HCT116 (cell line): ENCODE results near the gene TBL1X. TPM values are rescaled to one million over a fixed set of nuclear protein-coding genes. Genes with fewer than 3 reads are reported as not detected.

ENCODE experiments used
- ATAC-seq: fragments of 200-7000 bp; cut with Tn5 transposase; 2 replicates; pipeline ENCODE4 v1.9.1; 2020; ENCODE audit warnings: mild to moderate bottlenecking, moderate library complexity
- BruUV-seq: library from RNA; stranded (reverse); fragments of 400-500 nt; replicated peaks from 2 replicates; lab custom pipeline; 2021; lab: Mats Ljungman, UMichigan
- CTCF ChIA-PET: fragments of 300-600 bp; sonication (Branson Sonifier 250); formaldehyde crosslinking; loops from one replicate; lab custom pipeline; 2021; ENCODE audit warnings: antibody characterized with exemption; lab: Charles Lee
- POLR2A ChIA-PET: fragments of 300-600, 350-600 bp; sonication (Branson Sonifier 250); formaldehyde crosslinking; loops from one replicate; lab custom pipeline; 2021; ENCODE audit warnings: antibody characterized with exemption; lab: Charles Lee
- RAD21 ChIA-PET, 2 experiments: fragments of 300-600 bp; sonication (Branson Sonifier 250); formaldehyde crosslinking; loops; one replicate each; lab custom pipeline; 2023; ENCODE audit warnings: low total read pairs in 2 of 2; ENCODE audit not compliant: uncharacterized antibody in 2 of 2, unreplicated experiment in 2 of 2, low non-redundant PET in 1 of 2; lab: Charles Lee
- DNase-seq: peaks from one replicate; pipeline ENCODE4 v3.0.0-alpha.2; 2010; ENCODE audit warnings: low read depth, low spot score
- H2AFZ ChIP-seq: fragments of 200-600 bp; shearing (Covaris generic), sonication (generic); 2 replicates; pipeline ENCODE4 v1.6.1; 2017; ENCODE audit warnings: low read depth, mixed run types, mixed read lengths, antibody characterized with exemption, low read length; ENCODE audit not compliant: poor library complexity, severe bottlenecking
- H3K27ac ChIP-seq: 2 replicates; pipeline ENCODE4 v1.5.1; 2012; ENCODE audit warnings: low read depth, low read length
- H3K27me3 ChIP-seq: fragments of 200-600 bp; sonication (generic); 2 replicates; pipeline ENCODE4 v1.6.1; 2016; ENCODE audit warnings: mixed run types, low read length, mixed read lengths; ENCODE audit not compliant: insufficient read depth
- H3K36me3 ChIP-seq, 2 experiments: fragments of 200-500 bp in 1 of 2; fragments of 200-600 bp in 1 of 2; sonication (Bioruptor generic) in 1 of 2; sonication (generic) in 1 of 2; 2 replicates each; pipeline versions ENCODE4 v1.5.1 to v1.6.1; 2014 to 2016; ENCODE audit warnings: low read length in 2 of 2, inconsistent platforms in 1 of 2, mixed read lengths in 1 of 2, mixed run types in 1 of 2; ENCODE audit not compliant: insufficient read depth in 2 of 2, control insufficient read depth in 1 of 2
- H3K4me1 ChIP-seq, 2 experiments: fragments of 200-600 bp in 1 of 2; sonication (generic) in 1 of 2; 2 replicates each; pipeline versions ENCODE4 v1.5.1 to v1.6.1; 2012 to 2017; ENCODE audit warnings: low read length in 2 of 2, inconsistent platforms in 1 of 2, mild to moderate bottlenecking in 1 of 2, mixed read lengths in 1 of 2, mixed run types in 1 of 2, moderate library complexity in 1 of 2; ENCODE audit not compliant: insufficient read depth in 2 of 2, control insufficient read depth in 1 of 2
- H3K4me2 ChIP-seq: fragments of 200-600 bp; sonication (generic); 2 replicates; pipeline ENCODE4 v1.6.1; 2017; ENCODE audit warnings: mixed run types, low read length, mixed read lengths
- H3K4me3 ChIP-seq, 2 experiments: fragments of 200-600 bp in 1 of 2; sonication (generic) in 1 of 2; replicated peaks in 1 of 2; 2 replicates each; pipeline ENCODE4 v1.5.1; 2011 to 2016; ENCODE audit warnings: low read length in 2 of 2, control low read depth in 1 of 2, low read depth in 1 of 2, mild to moderate bottlenecking in 1 of 2, mixed read lengths in 1 of 2, mixed run types in 1 of 2
- H3K79me2 ChIP-seq: fragments of 200-600 bp; sonication (generic); 2 replicates; pipeline ENCODE4 v1.6.1; 2017; ENCODE audit warnings: mild to moderate bottlenecking, mixed run types, low read length, moderate library complexity, mixed read lengths; ENCODE audit not compliant: insufficient read depth
- H3K9ac ChIP-seq: fragments of 200-600 bp; sonication (generic); 2 replicates; pipeline ENCODE4 v1.6.1; 2016; ENCODE audit warnings: low read length, mixed read lengths
- H3K9me2 ChIP-seq: fragments of 200-600 bp; sonication (generic), shearing (Covaris generic); 2 replicates; pipeline ENCODE4 v1.6.1; 2017; ENCODE audit warnings: mixed run types, mild to moderate bottlenecking, moderate library complexity; ENCODE audit not compliant: insufficient read depth
- H3K9me3 ChIP-seq, 2 experiments: fragments of 200-500 bp in 1 of 2; fragments of 200-600 bp in 1 of 2; sonication (Bioruptor generic) in 1 of 2; sonication (generic) in 1 of 2; 2 replicates each; pipeline ENCODE4 v1.6.1; 2014 to 2017; ENCODE audit warnings: low read length in 2 of 2, mixed read lengths in 2 of 2, inconsistent platforms in 1 of 2, low read depth in 1 of 2, mild to moderate bottlenecking in 1 of 2, mixed run types in 1 of 2, moderate library complexity in 1 of 2; ENCODE audit not compliant: control insufficient read depth in 1 of 2, insufficient read depth in 1 of 2
- H4K20me1 ChIP-seq: fragments of 200-600 bp; sonication (generic), shearing (Covaris generic); 2 replicates; pipeline ENCODE4 v1.6.1; 2017; ENCODE audit warnings: mixed run types, mild to moderate bottlenecking, moderate library complexity; ENCODE audit not compliant: insufficient read depth
- CEBPB ChIP-seq: IDR thresholded peaks from 2 replicates; pipeline ENCODE4 v1.6.1; 2012; ENCODE audit warnings: low read depth
- EGR1 ChIP-seq: IDR thresholded peaks from 2 replicates; pipeline ENCODE4 v1.6.1; 2012; ENCODE audit warnings: low read depth
- ELF1 ChIP-seq: IDR thresholded peaks from 2 replicates; pipeline ENCODE4 v1.6.1; 2012; ENCODE audit warnings: low read depth, borderline replicate concordance
- FOSL1 ChIP-seq: IDR thresholded peaks from 2 replicates; pipeline ENCODE4 v1.6.1; 2012; ENCODE audit warnings: low read depth
- JUND ChIP-seq: IDR thresholded peaks from 2 replicates; pipeline ENCODE4 v1.6.1; 2012
- POLR2A ChIP-seq: IDR thresholded peaks from 2 replicates; pipeline ENCODE4 v1.7.0; 2011; ENCODE audit warnings: borderline replicate concordance; ENCODE audit not compliant: insufficient read depth, insufficient read length; ENCODE audit errors: extremely low read depth
- POLR2AphosphoS5 ChIP-seq: IDR thresholded peaks from 2 replicates; pipeline ENCODE4 v1.6.1; 2011; ENCODE audit warnings: mild to moderate bottlenecking, low read depth, low read length, moderate library complexity
- RAD21 ChIP-seq: IDR thresholded peaks from 2 replicates; pipeline ENCODE4 v1.6.1; 2012; ENCODE audit warnings: low read depth, mild to moderate bottlenecking
- SP1 ChIP-seq: IDR thresholded peaks from 2 replicates; pipeline ENCODE4 v1.6.1; 2012; ENCODE audit warnings: low read depth
- TCF7L2 ChIP-seq: IDR thresholded peaks from 2 replicates; pipeline ENCODE4 v1.7.0; 2011; ENCODE audit warnings: borderline replicate concordance, inconsistent platforms; ENCODE audit not compliant: insufficient read depth, insufficient read length; ENCODE audit errors: extremely low read depth
- YY1 ChIP-seq: IDR thresholded peaks from 2 replicates; pipeline ENCODE4 v1.6.1; 2011; ENCODE audit warnings: low read length, low read depth, moderate library complexity, mild to moderate bottlenecking; ENCODE audit not compliant: insufficient replicate concordance; ENCODE audit errors: extremely low read depth
- ZBTB33 ChIP-seq: IDR thresholded peaks from 2 replicates; pipeline ENCODE4 v1.6.1; 2011; ENCODE audit warnings: mild to moderate bottlenecking, low read length, moderate library complexity; ENCODE audit not compliant: insufficient replicate concordance; ENCODE audit errors: extremely low read depth
- ZFX ChIP-seq: fragments of 450-650 bp; IDR thresholded peaks from 2 replicates; pipeline ENCODE4 v1.6.1; 2017
- intact Hi-C: fragments of 100-400 bp; cut with micrococcal nuclease; formaldehyde crosslinking; loops from 2 replicates; pipeline ENCODE4 v1.10.0; 2022
- total RNA-seq: library from RNA; stranded (reverse); gene quantifications from one replicate; pipeline ENCODE4 v1.2.1, GENCODE V29; 2021; ENCODE audit not compliant: unreplicated experiment
- TF ChIP-seq, protein P1 (sequence below), 3 experiments: fragments of 200-600 bp in 1 of 3; sonication (generic) in 1 of 3; IDR thresholded peaks in 2 of 3; conservative IDR thresholded peaks in 1 of 3; 2 replicates each; pipeline ENCODE4 v1.5.1; 2012 to 2017; ENCODE audit warnings: low read depth in 2 of 3, low read length in 2 of 3, antibody characterized with exemption in 1 of 3, borderline replicate concordance in 1 of 3, control low read depth in 1 of 3, mild to moderate bottlenecking in 1 of 3, mixed read lengths in 1 of 3, mixed run types in 1 of 3, moderate library complexity in 1 of 3; ENCODE audit not compliant: insufficient read depth in 1 of 3
- TF ChIP-seq, protein P2 (sequence below): IDR thresholded peaks from 2 replicates; pipeline ENCODE4 v1.6.1; 2012
- TF ChIP-seq, protein P3 (sequence below): IDR thresholded peaks from 2 replicates; pipeline ENCODE4 v1.6.1; 2012; ENCODE audit warnings: low read depth
- TF ChIP-seq, protein P4 (sequence below): IDR thresholded peaks from 2 replicates; pipeline ENCODE4 v1.6.1; 2012

The TBL1X gene
- total RNA-seq, 1 experiment from 2014 or later, result 37.8 TPM

GRCh38 chrX:9610771-9611392 is 146.0 kb downstream of the TBL1X start:
- H3K9me2 ChIP-seq, result no peaks in the 10 kb centered on the region
- CTCF ChIA-PET, result no interaction called here
- H3K36me3 ChIP-seq, result no peaks in the 10 kb centered on the region
- no peak overlapping the region for H3K27ac ChIP-seq
- no peak overlapping the region for H3K4me3 ChIP-seq
- H3K79me2 ChIP-seq, result no peaks in the 10 kb centered on the region
- H3K4me2 ChIP-seq, result no peak overlapping the region
- POLR2A ChIA-PET, result no interaction called here
- no TSS peak for BruUV-seq
- DNase-seq (no peak), ATAC-seq (no peak)
- intact Hi-C loops, result no loop called here
- no peaks in the 10 kb centered on the region for H4K20me1 ChIP-seq
- RAD21 ChIA-PET, result no interaction called here
- no peaks in the 10 kb centered on the region for H3K27me3 ChIP-seq
- H3K9me3 ChIP-seq, result no peaks in the 10 kb centered on the region
- TF ChIP-seq, protein P1, sequence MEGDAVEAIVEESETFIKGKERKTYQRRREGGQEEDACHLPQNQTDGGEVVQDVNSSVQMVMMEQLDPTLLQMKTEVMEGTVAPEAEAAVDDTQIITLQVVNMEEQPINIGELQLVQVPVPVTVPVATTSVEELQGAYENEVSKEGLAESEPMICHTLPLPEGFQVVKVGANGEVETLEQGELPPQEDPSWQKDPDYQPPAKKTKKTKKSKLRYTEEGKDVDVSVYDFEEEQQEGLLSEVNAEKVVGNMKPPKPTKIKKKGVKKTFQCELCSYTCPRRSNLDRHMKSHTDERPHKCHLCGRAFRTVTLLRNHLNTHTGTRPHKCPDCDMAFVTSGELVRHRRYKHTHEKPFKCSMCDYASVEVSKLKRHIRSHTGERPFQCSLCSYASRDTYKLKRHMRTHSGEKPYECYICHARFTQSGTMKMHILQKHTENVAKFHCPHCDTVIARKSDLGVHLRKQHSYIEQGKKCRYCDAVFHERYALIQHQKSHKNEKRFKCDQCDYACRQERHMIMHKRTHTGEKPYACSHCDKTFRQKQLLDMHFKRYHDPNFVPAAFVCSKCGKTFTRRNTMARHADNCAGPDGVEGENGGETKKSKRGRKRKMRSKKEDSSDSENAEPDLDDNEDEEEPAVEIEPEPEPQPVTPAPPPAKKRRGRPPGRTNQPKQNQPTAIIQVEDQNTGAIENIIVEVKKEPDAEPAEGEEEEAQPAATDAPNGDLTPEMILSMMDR (IDR thresholded peaks at IDR 0.05 in 2 of 3, conservative IDR thresholded peaks at IDR 0.05 in 1 of 3; ENCODE audit: borderline replicate concordance in 1 of 3, insufficient read depth in 1 of 3, low read depth in 2 of 3, low read length in 2 of 3), result no peak
- TF ChIP-seq ELF1 (no peak), CEBPB (no peak), FOSL1 (no peak), EGR1 (no peak), JUND (no peak), ZFX (no peak), RAD21 (no peak), POLR2A (no peak), TCF7L2 (no peak), SP1 (no peak), YY1 (no peak), POLR2AphosphoS5 (no peak), ZBTB33 (no peak)
- TF ChIP-seq, protein P2, sequence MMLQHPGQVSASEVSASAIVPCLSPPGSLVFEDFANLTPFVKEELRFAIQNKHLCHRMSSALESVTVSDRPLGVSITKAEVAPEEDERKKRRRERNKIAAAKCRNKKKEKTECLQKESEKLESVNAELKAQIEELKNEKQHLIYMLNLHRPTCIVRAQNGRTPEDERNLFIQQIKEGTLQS, result no peak
- TF ChIP-seq, protein P3, sequence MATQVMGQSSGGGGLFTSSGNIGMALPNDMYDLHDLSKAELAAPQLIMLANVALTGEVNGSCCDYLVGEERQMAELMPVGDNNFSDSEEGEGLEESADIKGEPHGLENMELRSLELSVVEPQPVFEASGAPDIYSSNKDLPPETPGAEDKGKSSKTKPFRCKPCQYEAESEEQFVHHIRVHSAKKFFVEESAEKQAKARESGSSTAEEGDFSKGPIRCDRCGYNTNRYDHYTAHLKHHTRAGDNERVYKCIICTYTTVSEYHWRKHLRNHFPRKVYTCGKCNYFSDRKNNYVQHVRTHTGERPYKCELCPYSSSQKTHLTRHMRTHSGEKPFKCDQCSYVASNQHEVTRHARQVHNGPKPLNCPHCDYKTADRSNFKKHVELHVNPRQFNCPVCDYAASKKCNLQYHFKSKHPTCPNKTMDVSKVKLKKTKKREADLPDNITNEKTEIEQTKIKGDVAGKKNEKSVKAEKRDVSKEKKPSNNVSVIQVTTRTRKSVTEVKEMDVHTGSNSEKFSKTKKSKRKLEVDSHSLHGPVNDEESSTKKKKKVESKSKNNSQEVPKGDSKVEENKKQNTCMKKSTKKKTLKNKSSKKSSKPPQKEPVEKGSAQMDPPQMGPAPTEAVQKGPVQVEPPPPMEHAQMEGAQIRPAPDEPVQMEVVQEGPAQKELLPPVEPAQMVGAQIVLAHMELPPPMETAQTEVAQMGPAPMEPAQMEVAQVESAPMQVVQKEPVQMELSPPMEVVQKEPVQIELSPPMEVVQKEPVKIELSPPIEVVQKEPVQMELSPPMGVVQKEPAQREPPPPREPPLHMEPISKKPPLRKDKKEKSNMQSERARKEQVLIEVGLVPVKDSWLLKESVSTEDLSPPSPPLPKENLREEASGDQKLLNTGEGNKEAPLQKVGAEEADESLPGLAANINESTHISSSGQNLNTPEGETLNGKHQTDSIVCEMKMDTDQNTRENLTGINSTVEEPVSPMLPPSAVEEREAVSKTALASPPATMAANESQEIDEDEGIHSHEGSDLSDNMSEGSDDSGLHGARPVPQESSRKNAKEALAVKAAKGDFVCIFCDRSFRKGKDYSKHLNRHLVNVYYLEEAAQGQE, result no peak
- TF ChIP-seq, protein P4, sequence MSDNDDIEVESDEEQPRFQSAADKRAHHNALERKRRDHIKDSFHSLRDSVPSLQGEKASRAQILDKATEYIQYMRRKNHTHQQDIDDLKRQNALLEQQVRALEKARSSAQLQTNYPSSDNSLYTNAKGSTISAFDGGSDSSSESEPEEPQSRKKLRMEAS, result no peak
- no peak overlapping the region for H2AFZ ChIP-seq
- H3K9ac ChIP-seq, result no peak overlapping the region
- peaks cover 0 to 4% of the 10 kb centered on the region in 2 experiments; a peak in 1 of 4 replicates for H3K4me1 ChIP-seq
